Body of pancreas (tissue), 4 donors: ENCODE data around the gene MPO. TPM values are rescaled to one million over a fixed set of nuclear protein-coding genes. Genes with fewer than 3 reads are reported as not detected.

Experiments used
- ATAC-seq: fragments of 150-250 bp; one replicate; pipeline ENCODE4 v1.9.1; 2016
- DNase-seq, 4 donors: peaks; one replicate each; pipeline ENCODE4 v3.0.0-alpha.2; 2019
- H3K27ac ChIP-seq, 4 donors: fragments of 200-600 bp; sonication (generic); 1 replicate in 3 of 4; 2 replicates in 1 of 4; pipeline versions ENCODE4 v1.5.1 to v1.6.1; 2016 to 2019; ENCODE audit warnings: mild to moderate bottlenecking in 1 of 4, mixed read lengths in 1 of 4, moderate library complexity in 1 of 4
- H3K27me3 ChIP-seq, 2 donors: fragments of 200-600 bp; sonication (generic); one replicate each; pipeline ENCODE4 v1.6.0; 2016; ENCODE audit warnings: mild to moderate bottlenecking in 1 of 2
- H3K36me3 ChIP-seq, 2 donors: fragments of 200-600 bp; sonication (generic); replicated peaks in 1 of 2; 2 replicates each; pipeline ENCODE4 v1.5.1; 2016; ENCODE audit warnings: low read depth in 2 of 2; ENCODE audit not compliant: insufficient read depth in 1 of 2
- H3K4me1 ChIP-seq: fragments of 200-600 bp; sonication (generic); one replicate; pipeline ENCODE4 v1.6.0; 2016
- H3K4me3 ChIP-seq, 2 donors: fragments of 200-600 bp; sonication (generic); 1 replicate in 1 of 2; 2 replicates in 1 of 2; pipeline ENCODE4 v1.5.1; 2016 to 2019
- H3K9me3 ChIP-seq, 3 donors: fragments of 200-600 bp; sonication (generic); 1 replicate in 2 of 3; 2 replicates in 1 of 3; pipeline ENCODE4 v1.5.1; 2016
- CTCF ChIP-seq, 7 experiments: fragments of 450-650 bp in 4 of 7; fragments of 200-600 bp in 3 of 7; sonication (generic) in 3 of 7; IDR thresholded peaks; one replicate each; pipeline ENCODE4 v1.5.1; 2016 to 2019; ENCODE audit warnings: antibody characterized with exemption in 7 of 7
- POLR2A ChIP-seq, 3 donors: fragments of 450-650 bp; IDR thresholded peaks; one replicate each; pipeline ENCODE4 v1.6.1; 2016; ENCODE audit warnings: antibody characterized with exemption in 3 of 3, mild to moderate bottlenecking in 2 of 3
- WGBS, 2 donors: methylation state at CpG; one replicate each; pipeline ENCODE4 v1.1.5; 2017; 5-methylcytosine and 5-hydroxymethylcytosine counted together
- intact Hi-C: fragments of 100-400 bp; cut with DNase I; formaldehyde crosslinking; loops from one replicate; pipeline ENCODE4 v1.15.1; 2023
- total RNA-seq, 2 donors: library from RNA; depleted of rRNA; stranded (reverse); fragments of >200 nt; gene quantifications; one replicate each; pipeline ENCODE4 v1.1.0, GENCODE V29; 2016

MPO gene
- total RNA-seq, 2 donors from 2014 or later: not detected

GRCh38 chr17:58248955-58249269 is 31.8 kb downstream of the MPO start:
- ATAC-seq (no peak), DNase-seq (no peak)
- H3K4me3 ChIP-seq: no peak overlapping the region
- H3K27ac ChIP-seq: no peak overlapping the region
- H3K4me1 ChIP-seq: peaks cover 13% of the 10 kb centered on the region
- 26 to 27% methylated on average over 5 to 6 of the region's 10 CpGs for WGBS, 2 donors
- no peaks in the 10 kb centered on the region for H3K36me3 ChIP-seq
- no peak for TF ChIP-seq POLR2A (IDR thresholded peaks at IDR 0.05)
- TF ChIP-seq CTCF (IDR thresholded peaks at IDR 0.05): no peak
- H3K9me3 ChIP-seq: no peaks in the 10 kb centered on the region
- intact Hi-C loops: no loop called here
- peaks cover 0 to 10% of the 10 kb centered on the region in 2 donors for H3K27me3 ChIP-seq

GRCh38 chr17:58247511-58248363 is 33.0 kb downstream of the MPO start:
- ATAC-seq: no peak
- TF ChIP-seq CTCF (IDR thresholded peaks at IDR 0.05) (no peak), POLR2A (IDR thresholded peaks at IDR 0.05) (no peak)

GRCh38 chr17:58246781-58247180 is 34.0 kb downstream of the MPO start:
- Histone ChIP-seq H3K36me3 (no peaks in the 10 kb centered on the region), H3K9me3 (no peaks in the 10 kb centered on the region), H3K4me3 (no peak overlapping the region), H3K27me3 (peaks cover 0 to 10% of the 10 kb centered on the region in 2 donors), H3K4me1 (peaks cover 13% of the 10 kb centered on the region), H3K27ac (no peak overlapping the region)
- TF ChIP-seq POLR2A (IDR thresholded peaks at IDR 0.05): no peak
- TF ChIP-seq CTCF (IDR thresholded peaks at IDR 0.05): no peak
- DNase-seq (no peak), ATAC-seq (no peak)
- intact Hi-C loops: no loop called here
- 65 to 100% methylated on average over 1 of the region's 1 CpG for WGBS, 2 donors

More at GRCh38 chr17:58247511-58248363, 33.0 kb downstream of the MPO start:
- peaks cover 0 to 10% of the 10 kb centered on the region in 2 donors for H3K27me3 ChIP-seq
- H3K36me3 ChIP-seq: no peaks in the 10 kb centered on the region
- WGBS, 2 donors: 76 to 81% methylated on average over 9 to 10 of the region's 10 CpGs
- no peak for DNase-seq
- no peak overlapping the region for H3K27ac ChIP-seq
- intact Hi-C loops: no loop called here
- peaks cover 13% of the 10 kb centered on the region for H3K4me1 ChIP-seq
- no peaks in the 10 kb centered on the region for H3K9me3 ChIP-seq
- no peak overlapping the region for H3K4me3 ChIP-seq

GRCh38 chr17:58246104-58246740 is 34.5 kb downstream of the MPO start:
- Histone ChIP-seq H3K9me3 (no peaks in the 10 kb centered on the region), H3K27me3 (peaks cover 0 to 10% of the 10 kb centered on the region in 2 donors), H3K36me3 (no peaks in the 10 kb centered on the region), H3K4me1 (peaks cover 13% of the 10 kb centered on the region), H3K27ac (no peak overlapping the region), H3K4me3 (no peak overlapping the region)
- DNase-seq (no peak), ATAC-seq (no peak)
- TF ChIP-seq POLR2A (IDR thresholded peaks at IDR 0.05): no peak
- TF ChIP-seq CTCF (IDR thresholded peaks at IDR 0.05): no peak
- WGBS, 2 donors: 67 to 75% methylated on average over 9 to 13 of the region's 13 CpGs
- intact Hi-C loops: no loop called here
